ENCODE data around the gene NPRL2.

The NPRL2 gene

DNA sequence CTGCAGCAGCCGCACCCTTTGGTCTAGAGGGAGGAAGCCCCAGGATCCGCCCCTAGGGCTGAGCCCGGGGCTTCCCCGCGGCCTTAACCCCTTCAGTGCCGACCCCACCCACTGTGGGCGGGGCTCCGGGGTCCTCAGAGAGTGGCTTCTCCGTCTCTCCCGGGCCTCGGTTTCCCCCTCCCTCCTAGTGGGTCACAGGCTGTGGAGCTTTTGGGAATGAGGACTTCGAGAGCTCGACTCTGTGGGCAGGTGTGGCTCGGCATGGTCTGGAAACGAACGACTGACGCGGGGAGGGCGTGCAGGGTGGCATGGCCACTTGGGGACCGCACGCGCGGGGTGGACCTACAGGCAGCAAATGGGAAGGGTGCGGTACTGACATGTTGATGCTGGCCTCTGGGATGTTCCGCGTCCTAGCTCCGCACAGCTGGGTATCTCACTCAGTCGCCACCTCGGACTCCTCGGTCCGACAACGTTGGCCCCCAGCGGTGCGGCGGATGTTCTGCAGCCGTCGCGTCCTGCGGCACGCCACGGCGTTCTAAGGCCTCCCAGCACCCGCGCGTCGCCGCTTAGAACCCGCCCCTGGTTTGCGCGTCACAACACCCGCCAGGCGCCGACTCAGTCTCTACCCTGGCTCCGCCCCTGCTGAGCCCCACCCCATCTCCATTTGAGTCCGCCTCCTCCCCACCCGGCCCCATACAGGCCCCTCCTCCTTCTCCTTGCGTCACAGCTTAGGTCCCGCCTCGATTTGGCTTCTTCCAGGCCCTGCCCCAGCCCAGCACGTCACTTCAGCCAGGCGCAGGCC, 51.5 kb downstream of the NPRL2 start, which contains the start of the genes HYAL3 and NAA80:
Gene HYAL3, minus strand, starts transcription at position 570 of the 802 bp plus-strand sequence. CDS start 3,803 bp downstream, outside the sequence.
Gene NAA80, minus strand, starts transcription at position 570 of the 802 bp plus-strand sequence. CDS start 1,942 bp downstream, outside the sequence.
- DNase-seq (ENCODE audit: low read depth): peak; percentile 100
- peak within 1 kb of the TSS; percentile 61 for H3K4me3 ChIP-seq (ENCODE audit: low read depth, low read length)
- TF ChIP-seq, protein P1, sequence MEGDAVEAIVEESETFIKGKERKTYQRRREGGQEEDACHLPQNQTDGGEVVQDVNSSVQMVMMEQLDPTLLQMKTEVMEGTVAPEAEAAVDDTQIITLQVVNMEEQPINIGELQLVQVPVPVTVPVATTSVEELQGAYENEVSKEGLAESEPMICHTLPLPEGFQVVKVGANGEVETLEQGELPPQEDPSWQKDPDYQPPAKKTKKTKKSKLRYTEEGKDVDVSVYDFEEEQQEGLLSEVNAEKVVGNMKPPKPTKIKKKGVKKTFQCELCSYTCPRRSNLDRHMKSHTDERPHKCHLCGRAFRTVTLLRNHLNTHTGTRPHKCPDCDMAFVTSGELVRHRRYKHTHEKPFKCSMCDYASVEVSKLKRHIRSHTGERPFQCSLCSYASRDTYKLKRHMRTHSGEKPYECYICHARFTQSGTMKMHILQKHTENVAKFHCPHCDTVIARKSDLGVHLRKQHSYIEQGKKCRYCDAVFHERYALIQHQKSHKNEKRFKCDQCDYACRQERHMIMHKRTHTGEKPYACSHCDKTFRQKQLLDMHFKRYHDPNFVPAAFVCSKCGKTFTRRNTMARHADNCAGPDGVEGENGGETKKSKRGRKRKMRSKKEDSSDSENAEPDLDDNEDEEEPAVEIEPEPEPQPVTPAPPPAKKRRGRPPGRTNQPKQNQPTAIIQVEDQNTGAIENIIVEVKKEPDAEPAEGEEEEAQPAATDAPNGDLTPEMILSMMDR (conservative IDR thresholded peaks at IDR 0.05; ENCODE audit: low read depth, low read length): peak; percentile 33

DNA sequence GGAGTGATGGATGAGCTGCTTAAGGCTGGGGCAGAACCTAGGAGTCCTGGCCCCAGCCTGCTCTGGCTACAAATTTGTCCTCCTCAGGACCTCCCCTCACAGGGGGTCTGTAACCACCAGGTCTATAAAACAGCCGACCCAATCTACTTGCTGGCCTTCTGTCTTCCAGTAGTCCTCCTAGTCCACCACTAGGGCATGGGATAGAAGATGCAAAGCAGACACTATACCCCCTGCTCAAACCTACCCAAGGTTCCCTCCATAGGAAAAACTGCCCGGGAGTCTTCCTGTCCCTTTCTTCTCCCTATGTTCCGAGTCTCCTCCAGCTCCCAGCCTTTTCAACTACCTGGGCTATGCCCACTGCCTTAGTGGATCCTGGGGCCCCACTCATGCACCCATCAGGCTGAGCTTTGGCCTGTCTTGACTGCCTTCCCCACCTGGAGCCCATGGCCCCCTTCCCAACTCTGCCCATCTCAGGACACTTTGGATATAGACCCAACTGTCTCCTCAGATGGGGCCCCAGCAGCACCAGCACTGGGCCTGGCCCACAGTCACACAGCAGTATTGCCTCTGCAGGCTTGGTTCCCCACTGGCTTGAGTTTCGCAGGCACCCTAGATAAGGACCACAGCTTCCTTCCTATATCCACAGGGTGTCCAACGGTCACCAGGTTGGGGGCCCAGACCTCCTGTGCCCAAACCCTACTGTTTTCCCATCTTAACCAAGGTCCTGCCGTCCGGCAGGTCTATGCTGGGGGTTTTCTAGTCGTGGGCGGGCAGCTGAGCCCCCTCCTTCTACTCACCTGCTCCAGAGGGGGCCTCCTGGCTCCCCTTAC, 52.5 kb downstream of the NPRL2 start:
- DNase-seq (ENCODE audit: low read depth): peak; percentile 26
- TF ChIP-seq, protein P1 (conservative IDR thresholded peaks at IDR 0.05; ENCODE audit: low read depth, low read length): peak; percentile 42
- H3K4me3 ChIP-seq (ENCODE audit: low read depth, low read length): peak overlapping the region; percentile 61

DNA sequence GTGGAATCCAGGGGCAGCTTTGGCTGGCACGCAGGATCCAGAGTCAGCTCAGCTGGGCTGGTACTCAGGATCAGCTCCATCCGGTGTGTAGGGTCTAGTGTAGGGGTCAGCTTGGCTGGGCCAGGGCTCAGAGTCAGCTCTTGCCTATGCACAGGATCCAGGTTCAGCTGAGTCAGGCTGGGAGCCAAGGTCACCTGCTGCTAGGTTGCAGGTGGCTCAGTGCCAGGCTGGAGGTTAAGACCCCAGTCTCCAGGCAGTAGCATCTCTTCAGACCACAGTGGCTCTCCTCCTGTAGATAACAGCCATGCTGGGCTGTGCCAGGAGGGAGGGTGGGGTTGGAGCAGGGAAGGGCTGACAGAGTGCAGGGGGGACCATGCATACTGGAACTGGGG, 53.2 kb downstream of the NPRL2 start:
- no peak overlapping the region for H3K4me3 ChIP-seq (ENCODE audit: low read depth, low read length)

More for the DNA sequence above, 53.2 kb downstream of the NPRL2 start:
- TF ChIP-seq, protein P1 (conservative IDR thresholded peaks at IDR 0.05; ENCODE audit: low read depth, low read length): no peak
- DNase-seq (ENCODE audit: low read depth): no peak

All from choroid plexus epithelial cell (primary cell).